Measurements from ENCODE around the gene SLC12A6.

The SLC12A6 gene

GRCh38 chr15:34374816-34375215, 37.2 kb upstream of the SLC12A6 start:
- H3K36me3 ChIP-seq (ENCODE audit: insufficient read depth, low read length): no peaks in the 10 kb centered on the region
- no peak overlapping the region for H3K9ac ChIP-seq (ENCODE audit: low read depth, low read length, poor library complexity, severe bottlenecking)
- TF ChIP-seq CTCF (conservative IDR thresholded peaks at IDR 0.05; ENCODE audit: low read length): no peak
- TF ChIP-seq EZH2phosphoT487 (IDR thresholded peaks at IDR 0.05; ENCODE audit: borderline replicate concordance): no peak
- H3F3A ChIP-seq (ENCODE audit: low read depth): no peaks in the 10 kb centered on the region
- H3K9me2 ChIP-seq (replicated peaks; ENCODE audit: low read depth, low read length): no peaks in the 10 kb centered on the region
- H3K4me3 ChIP-seq (ENCODE audit: low read length, poor library complexity, severe bottlenecking): no peak overlapping the region
- H3K27me3 ChIP-seq (ENCODE audit: insufficient read depth, low read length, poor library complexity, severe bottlenecking): no peaks in the 10 kb centered on the region
- no peaks in the 10 kb centered on the region for H3K4me1 ChIP-seq (ENCODE audit: insufficient read depth, low read length, poor library complexity, severe bottlenecking)
- no peaks in the 10 kb centered on the region for H4K20me1 ChIP-seq (ENCODE audit: insufficient read depth, low read length, poor library complexity, severe bottlenecking)
- H3K9me3 ChIP-seq (ENCODE audit: insufficient read depth, low read depth, low read length): no peaks in the 10 kb centered on the region
- H3K79me2 ChIP-seq (ENCODE audit: insufficient read depth, low read length): no peaks in the 10 kb centered on the region
- H3K4me2 ChIP-seq (ENCODE audit: low read depth, low read length, poor library complexity, severe bottlenecking): no peak overlapping the region
- H2AFZ ChIP-seq (ENCODE audit: low read length): no peak overlapping the region

GRCh38 chr15:34373951-34374350, 36.4 kb upstream of the SLC12A6 start:
- no peaks in the 10 kb centered on the region for H3K27me3 ChIP-seq (ENCODE audit: insufficient read depth, low read length, poor library complexity, severe bottlenecking)
- H3K4me3 ChIP-seq (ENCODE audit: low read length, poor library complexity, severe bottlenecking): no peak overlapping the region
- no peaks in the 10 kb centered on the region for H3K4me1 ChIP-seq (ENCODE audit: insufficient read depth, low read length, poor library complexity, severe bottlenecking)
- no peaks in the 10 kb centered on the region for H3K79me2 ChIP-seq (ENCODE audit: insufficient read depth, low read length)
- TF ChIP-seq EZH2phosphoT487 (IDR thresholded peaks at IDR 0.05; ENCODE audit: borderline replicate concordance): no peak
- no peak for TF ChIP-seq CTCF (conservative IDR thresholded peaks at IDR 0.05; ENCODE audit: low read length)
- H2AFZ ChIP-seq (ENCODE audit: low read length): no peak overlapping the region
- no peaks in the 10 kb centered on the region for H4K20me1 ChIP-seq (ENCODE audit: insufficient read depth, low read length, poor library complexity, severe bottlenecking)
- no peaks in the 10 kb centered on the region for H3K9me3 ChIP-seq (ENCODE audit: insufficient read depth, low read depth, low read length)
- no peaks in the 10 kb centered on the region for H3F3A ChIP-seq (ENCODE audit: low read depth)
- H3K4me2 ChIP-seq (ENCODE audit: low read depth, low read length, poor library complexity, severe bottlenecking): no peak overlapping the region
- H3K36me3 ChIP-seq (ENCODE audit: insufficient read depth, low read length): no peaks in the 10 kb centered on the region
- no peak overlapping the region for H3K9ac ChIP-seq (ENCODE audit: low read depth, low read length, poor library complexity, severe bottlenecking)
- no peaks in the 10 kb centered on the region for H3K9me2 ChIP-seq (replicated peaks; ENCODE audit: low read depth, low read length)

GRCh38 chr15:34370643-34371042, 33.1 kb upstream of the SLC12A6 start:
- H3K4me3 ChIP-seq (ENCODE audit: low read length, poor library complexity, severe bottlenecking): no peak overlapping the region
- H3K9ac ChIP-seq (ENCODE audit: low read depth, low read length, poor library complexity, severe bottlenecking): no peak overlapping the region
- peaks cover 9% of the 10 kb centered on the region for H3K4me1 ChIP-seq (ENCODE audit: insufficient read depth, low read length, poor library complexity, severe bottlenecking)
- no peak overlapping the region for H2AFZ ChIP-seq (ENCODE audit: low read length)
- no peaks in the 10 kb centered on the region for H3K9me3 ChIP-seq (ENCODE audit: insufficient read depth, low read depth, low read length)
- TF ChIP-seq EZH2phosphoT487 (IDR thresholded peaks at IDR 0.05; ENCODE audit: borderline replicate concordance): no peak
- no peak for TF ChIP-seq CTCF (conservative IDR thresholded peaks at IDR 0.05; ENCODE audit: low read length)
- peaks cover 6% of the 10 kb centered on the region for H4K20me1 ChIP-seq (ENCODE audit: insufficient read depth, low read length, poor library complexity, severe bottlenecking)
- no peak overlapping the region for H3K4me2 ChIP-seq (ENCODE audit: low read depth, low read length, poor library complexity, severe bottlenecking)
- H3K27me3 ChIP-seq (ENCODE audit: insufficient read depth, low read length, poor library complexity, severe bottlenecking): no peaks in the 10 kb centered on the region
- no peaks in the 10 kb centered on the region for H3F3A ChIP-seq (ENCODE audit: low read depth)
- peaks cover 22% of the 10 kb centered on the region for H3K79me2 ChIP-seq (ENCODE audit: insufficient read depth, low read length)
- H3K9me2 ChIP-seq (replicated peaks; ENCODE audit: low read depth, low read length): no peaks in the 10 kb centered on the region
- no peaks in the 10 kb centered on the region for H3K36me3 ChIP-seq (ENCODE audit: insufficient read depth, low read length)
